Gastrocnemius medialis (tissue), 4 donors: ENCODE results near the gene TJP2.

Experiments used
- CTCF ChIP-seq, 5 experiments: fragments of 450-650 bp in 3 of 5; fragments of 200-600 bp in 2 of 5; sonication (generic) in 2 of 5; IDR thresholded peaks in 4 of 5; conservative IDR thresholded peaks in 1 of 5; 1 replicate in 4 of 5; 2 replicates in 1 of 5; pipeline ENCODE4 v1.5.1; 2016 to 2019; ENCODE audit warnings: antibody characterized with exemption in 5 of 5, mild to moderate bottlenecking in 3 of 5, moderate library complexity in 3 of 5
- POLR2A ChIP-seq, 2 donors: fragments of 450-650 bp; IDR thresholded peaks; one replicate each; pipeline ENCODE4 v1.6.1; 2017; ENCODE audit warnings: antibody characterized with exemption in 2 of 2, mild to moderate bottlenecking in 2 of 2, moderate library complexity in 2 of 2

GRCh38 chr9:69283003-69283402, 108.9 kb downstream of the TJP2 start:
- no peak for TF ChIP-seq CTCF (IDR thresholded peaks at IDR 0.05 in 4 of 5, conservative IDR thresholded peaks at IDR 0.05 in 1 of 5)
- no peak for TF ChIP-seq POLR2A (IDR thresholded peaks at IDR 0.05)
